Fibroblast of upper back skin (primary cell): Measurements from ENCODE around the gene BMPER.
A peak's percentile ranks its signal among the peaks of the same experiment; 100 is the strongest.

Experiments
- DNase-seq: peaks from one replicate; pipeline ENCODE4 v3.0.0-alpha.2; 2013

BMPER gene

GRCh38 chr7:33892945-33893344, 12.4 kb upstream of the BMPER start:
- no peak for DNase-seq

- no peak for DNase-seq
Observed at GRCh38 chr7:33893377-33893776, 12.0 kb upstream of the BMPER start.

- DNase-seq: peak; percentile 79
Observed at GRCh38 chr7:33895025-33895804, 10.1 kb upstream of the BMPER start.

- no peak for DNase-seq
Observed at GRCh38 chr7:33900501-33900900, 4.8 kb upstream of the BMPER start.

- DNase-seq: peak; percentile 36
Observed at GRCh38 chr7:33901199-33901598, 4.1 kb upstream of the BMPER start.

GRCh38 chr7:33901847-33902246, 3.5 kb upstream of the BMPER start:
- no peak for DNase-seq

GRCh38 chr7:33902746-33903145, 2.6 kb upstream of the BMPER start:
- no peak for DNase-seq

- peak; percentile 58 for DNase-seq
Observed at GRCh38 chr7:33903791-33904680, 1.3 kb upstream of the BMPER start.

GRCh38 chr7:33904681-33905388, 504 bp upstream of the BMPER start:
- peak; percentile 57 for DNase-seq

GRCh38 chr7:33906697-33907096, 1.4 kb downstream of the BMPER start:
- no peak for DNase-seq

GRCh38 chr7:33907625-33908024, 2.3 kb downstream of the BMPER start:
- DNase-seq: no peak

- DNase-seq: no peak
Observed at GRCh38 chr7:33909318-33909717, 4.0 kb downstream of the BMPER start.

GRCh38 chr7:33909755-33910154, 4.4 kb downstream of the BMPER start:
- DNase-seq: peak; percentile 44

- no peak for DNase-seq
Observed at GRCh38 chr7:33910756-33911155, 5.4 kb downstream of the BMPER start.

GRCh38 chr7:33916357-33917081, 11.2 kb downstream of the BMPER start:
- DNase-seq: peak; percentile 35

GRCh38 chr7:33917661-33918060, 12.3 kb downstream of the BMPER start:
- DNase-seq: no peak

GRCh38 chr7:33918438-33919143, 13.3 kb downstream of the BMPER start:
- DNase-seq: no peak

GRCh38 chr7:33919449-33919848, 14.1 kb downstream of the BMPER start:
- no peak for DNase-seq

GRCh38 chr7:33921216-33921938, 16.0 kb downstream of the BMPER start:
- no peak for DNase-seq

GRCh38 chr7:33922820-33923219, 17.5 kb downstream of the BMPER start:
- DNase-seq: no peak
